Stimulated activated naive CD4-positive, alpha-beta T cell treated with Interleukin-2 at 50 U/mL for 16 hours (primary cell): ENCODE results near the gene OR9G1.
"Not testable (repeated sequence)": the region's sequence is repeated elsewhere in the genome, so short reads cannot be mapped to it uniquely, and the experiment has no call there.

ENCODE experiments used
- DNase-seq: peaks from one replicate; lab custom pipeline; 2025; lab: John Stamatoyannopoulos, UW

OR9G1 gene, protein sequence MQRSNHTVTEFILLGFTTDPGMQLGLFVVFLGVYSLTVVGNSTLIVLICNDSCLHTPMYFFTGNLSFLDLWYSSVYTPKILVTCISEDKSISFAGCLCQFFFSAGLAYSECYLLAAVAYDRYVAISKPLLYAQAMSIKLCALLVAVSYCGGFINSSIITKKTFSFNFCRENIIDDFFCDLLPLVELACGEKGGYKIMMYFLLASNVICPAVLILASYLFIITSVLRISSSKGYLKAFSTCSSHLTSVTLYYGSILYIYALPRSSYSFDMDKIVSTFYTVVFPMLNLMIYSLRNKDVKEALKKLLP

DNA sequence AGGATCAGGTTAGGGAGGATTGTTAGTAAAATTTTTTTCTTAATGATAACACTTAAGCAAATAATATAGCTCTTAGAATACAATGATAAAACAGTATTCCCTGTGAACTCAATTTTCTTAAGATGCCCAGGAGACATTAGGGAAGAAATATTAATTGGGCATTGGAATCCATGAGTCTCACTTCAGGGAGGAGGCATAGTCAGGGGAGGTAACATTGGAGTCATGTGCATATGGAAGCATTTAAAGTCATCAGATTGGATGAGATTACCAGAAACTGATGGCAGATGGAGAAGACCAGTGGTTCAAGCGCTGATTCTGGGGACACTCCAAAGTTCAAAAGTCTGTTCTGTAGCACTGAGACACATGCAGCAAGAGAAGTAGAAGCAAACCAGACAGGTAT lies at the start of gene OR9G1:
Gene OR9G1 (plus strand): TSS at position 301 of the 400 bp plus-strand sequence. CDS start 1,293 bp downstream, outside the sequence.
- DNase-seq = no peak

DNA sequence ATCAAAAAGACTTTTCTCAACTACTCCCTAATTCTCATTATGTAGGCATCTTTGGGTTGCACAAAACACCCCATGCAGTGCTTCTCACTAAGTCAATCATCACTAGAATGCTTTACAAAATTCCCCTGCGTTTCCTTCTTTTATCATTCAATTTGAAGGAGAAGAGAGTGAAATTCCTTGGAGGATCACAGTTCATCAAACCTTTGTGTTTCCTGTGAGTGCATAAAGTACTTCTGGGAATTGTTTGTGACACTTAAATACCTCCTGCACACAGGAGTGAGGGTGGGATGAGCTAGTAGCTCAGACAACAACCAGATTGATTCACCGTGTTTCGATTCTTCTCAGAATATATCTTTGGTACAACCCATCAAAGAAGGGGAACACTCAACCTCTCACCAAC lies 39.1 kb upstream of the OR9G1 start:
- DNase-seq = no peak

DNA sequence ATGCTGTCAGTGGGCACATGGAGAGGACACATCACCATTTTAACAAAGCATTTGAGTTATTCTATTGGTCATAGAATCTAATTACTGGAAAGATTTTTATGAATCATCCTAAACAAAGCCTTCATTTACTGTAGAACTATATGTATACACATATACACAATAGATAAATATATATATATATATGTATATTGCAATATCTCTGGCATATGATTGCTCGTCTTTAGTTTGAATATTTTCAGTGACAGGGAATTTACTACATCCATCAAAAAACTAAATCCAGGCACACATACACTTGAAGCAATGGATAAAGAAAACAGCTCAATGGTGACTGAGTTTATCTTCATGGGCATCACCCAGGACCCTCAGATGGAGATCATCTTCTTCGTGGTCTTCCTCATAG lies 35.5 kb upstream of the OR9G1 start, which contains the start of gene OR5AR1:
Gene OR5AR1 (plus strand): TSS at position 301 of the 400 bp plus-strand sequence. CDS start 0 bp downstream, at position 301.
- no peak for DNase-seq

DNA sequence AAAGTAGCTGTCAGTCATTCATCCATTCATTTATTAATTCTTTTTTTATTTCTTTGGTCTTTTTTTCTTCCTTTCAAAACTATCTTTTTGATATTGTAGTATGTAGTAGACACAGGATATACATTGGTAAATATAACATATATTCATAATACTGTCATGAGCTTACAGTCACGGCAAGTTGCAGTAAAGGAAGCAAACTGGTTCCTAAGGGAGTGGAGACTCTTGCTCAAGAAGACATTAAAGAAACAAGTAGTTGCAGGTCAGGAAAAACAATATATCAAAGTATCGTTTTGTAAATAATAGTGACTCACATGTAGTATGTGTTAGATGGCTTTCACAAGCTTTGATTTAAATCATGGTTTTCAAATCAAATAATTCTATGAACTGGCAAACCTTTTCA lies 27.9 kb upstream of the OR9G1 start:
- DNase-seq = no peak

DNA sequence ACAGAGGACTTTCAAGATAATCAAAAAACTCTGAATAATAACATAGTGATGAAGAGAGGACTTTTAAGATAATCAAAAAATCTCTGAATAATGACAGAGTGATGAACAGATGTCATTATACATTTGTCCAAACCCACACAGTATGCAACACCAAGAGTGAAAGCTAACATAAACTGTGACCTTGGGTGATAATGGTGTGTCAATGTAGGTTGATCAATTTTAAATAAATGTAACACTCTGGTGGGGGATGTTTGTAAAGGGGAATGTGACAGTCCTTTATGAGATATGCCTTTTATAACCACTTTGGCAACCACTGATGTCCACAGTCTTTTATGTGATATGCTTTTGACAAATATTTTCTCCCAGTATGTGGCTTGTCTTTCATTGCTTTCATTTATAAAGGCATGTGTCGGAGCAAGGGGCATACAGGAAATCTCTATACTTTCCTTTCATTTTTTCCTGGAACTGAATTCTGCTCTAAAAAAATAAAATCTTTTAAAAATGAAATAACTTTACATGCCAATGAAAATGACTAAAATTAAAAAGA lies 10.3 kb upstream of the OR9G1 start:
- no peak for DNase-seq

DNA sequence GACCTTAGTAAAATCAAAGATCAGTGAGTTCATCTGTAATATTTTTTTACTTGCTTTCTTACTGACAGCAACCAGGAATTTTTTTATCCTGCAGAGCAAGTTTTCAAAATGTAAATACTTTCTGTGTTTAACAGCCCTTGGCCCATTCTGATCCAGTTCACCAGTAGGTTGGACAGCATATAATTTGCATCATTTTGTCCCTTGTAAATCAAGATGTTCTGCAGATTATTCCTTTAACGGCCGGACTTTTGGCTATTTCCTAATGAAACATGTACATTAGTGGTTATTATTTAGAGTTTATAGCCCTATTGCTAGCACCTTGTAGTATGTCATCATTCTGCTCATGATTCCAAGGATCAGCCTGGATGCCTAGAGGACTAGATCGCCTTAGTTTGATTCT lies 7.7 kb upstream of the OR9G1 start:
- not testable (repeated sequence) for DNase-seq

DNA sequence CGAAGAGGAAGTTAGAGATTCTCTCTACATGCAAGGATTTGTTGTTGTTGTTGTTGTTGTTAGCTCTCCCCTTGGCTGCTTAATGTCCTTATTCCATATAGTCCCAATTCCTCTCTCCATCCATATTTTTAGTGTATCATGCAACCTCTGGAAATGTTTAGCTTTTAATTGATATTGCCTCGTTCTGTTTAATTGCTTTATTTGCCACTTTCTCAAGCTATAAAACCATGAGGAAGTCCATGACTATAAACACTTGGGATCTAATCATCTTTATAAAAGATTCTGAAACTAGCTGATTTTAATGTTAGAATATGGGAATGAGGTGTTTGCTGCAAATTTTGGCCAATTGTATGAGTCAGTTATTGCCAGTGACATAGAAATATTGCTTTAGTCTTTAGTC lies 5.5 kb upstream of the OR9G1 start:
- DNase-seq = no peak

DNA sequence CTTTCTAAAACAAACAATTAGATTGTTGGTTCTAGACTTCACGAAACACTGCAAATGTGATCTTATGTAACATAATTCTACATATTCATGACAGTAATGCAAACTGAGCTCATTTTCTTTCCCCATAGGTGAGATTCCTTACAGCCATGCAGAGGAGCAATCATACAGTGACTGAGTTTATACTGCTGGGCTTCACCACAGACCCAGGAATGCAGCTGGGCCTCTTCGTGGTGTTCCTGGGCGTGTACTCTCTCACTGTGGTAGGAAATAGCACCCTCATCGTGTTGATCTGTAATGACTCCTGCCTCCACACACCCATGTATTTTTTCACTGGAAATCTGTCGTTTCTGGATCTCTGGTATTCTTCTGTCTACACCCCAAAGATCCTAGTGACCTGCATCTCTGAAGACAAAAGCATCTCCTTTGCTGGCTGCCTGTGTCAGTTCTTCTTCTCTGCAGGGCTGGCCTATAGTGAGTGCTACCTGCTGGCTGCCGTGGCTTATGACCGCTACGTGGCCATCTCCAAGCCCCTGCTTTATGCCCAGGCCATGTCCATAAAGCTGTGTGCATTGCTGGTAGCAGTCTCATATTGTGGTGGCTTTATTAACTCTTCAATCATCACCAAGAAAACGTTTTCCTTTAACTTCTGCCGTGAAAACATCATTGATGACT lies 1.5 kb downstream of the OR9G1 start:
- no peak for DNase-seq

DNA sequence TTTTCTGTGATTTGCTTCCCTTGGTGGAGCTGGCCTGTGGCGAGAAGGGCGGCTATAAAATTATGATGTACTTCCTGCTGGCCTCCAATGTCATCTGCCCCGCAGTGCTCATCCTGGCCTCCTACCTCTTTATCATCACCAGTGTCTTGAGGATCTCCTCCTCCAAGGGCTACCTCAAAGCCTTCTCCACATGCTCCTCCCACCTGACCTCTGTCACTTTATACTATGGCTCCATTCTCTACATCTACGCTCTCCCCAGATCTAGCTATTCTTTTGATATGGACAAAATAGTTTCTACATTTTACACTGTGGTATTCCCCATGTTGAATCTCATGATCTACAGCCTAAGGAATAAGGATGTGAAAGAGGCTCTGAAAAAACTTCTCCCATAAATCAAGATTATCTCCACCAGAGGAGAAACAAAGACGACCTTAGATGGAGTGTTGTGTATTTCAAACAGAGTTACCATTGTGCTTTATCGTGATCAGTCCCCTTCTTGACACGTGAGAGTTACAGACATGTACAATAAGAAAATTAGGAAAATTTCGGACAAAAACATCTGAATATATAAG lies 2.1 kb downstream of the OR9G1 start:
- DNase-seq = no peak

DNA sequence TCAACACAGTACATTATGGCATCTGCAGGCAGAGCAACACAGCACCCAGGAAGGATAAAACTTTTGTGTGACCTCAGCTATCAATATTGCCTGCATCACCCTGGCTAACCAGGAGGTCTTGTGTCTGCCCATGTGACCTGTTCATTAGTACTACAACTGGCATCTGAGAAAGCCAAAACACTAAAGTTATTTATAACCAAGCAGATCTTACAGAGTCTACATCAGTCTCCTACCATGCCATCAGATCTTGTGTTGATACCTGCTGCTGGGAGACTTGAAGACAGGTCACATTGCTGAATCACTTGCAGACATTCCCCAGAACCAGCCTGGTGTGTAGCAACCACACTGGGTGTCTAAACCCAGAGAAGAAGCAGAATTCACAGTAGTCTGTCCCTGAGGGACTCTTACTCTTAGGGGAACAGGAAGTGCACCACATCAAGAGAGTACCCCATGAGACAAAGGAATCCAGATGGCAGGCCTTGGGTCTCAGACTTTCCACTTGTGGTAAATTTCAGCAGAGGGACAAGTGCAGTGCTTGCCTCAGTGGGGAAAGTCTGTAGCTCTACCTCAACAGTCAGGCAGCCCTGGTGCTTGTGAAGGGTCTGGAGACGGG lies 7.0 kb downstream of the OR9G1 start:
- no peak for DNase-seq

DNA sequence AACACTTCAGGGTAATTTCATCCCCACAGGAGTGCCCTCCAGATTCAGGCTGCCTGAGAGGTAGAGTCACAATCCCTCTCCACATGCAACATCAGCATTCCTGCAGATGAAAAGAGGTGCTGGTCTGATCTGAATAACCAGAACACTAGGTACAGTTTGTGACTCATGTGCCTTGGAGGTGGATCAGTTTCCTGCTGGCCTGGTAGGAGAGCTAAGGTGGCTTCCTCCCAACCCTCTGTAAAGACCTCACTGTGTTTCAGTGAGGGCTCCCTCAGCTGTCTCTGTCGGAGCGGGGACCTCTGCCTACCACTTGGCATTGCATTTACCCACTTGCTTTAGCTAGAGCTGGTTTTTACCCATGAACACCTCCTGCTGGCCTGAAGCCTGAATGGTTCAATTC lies 7.6 kb downstream of the OR9G1 start:
- DNase-seq = no peak

DNA sequence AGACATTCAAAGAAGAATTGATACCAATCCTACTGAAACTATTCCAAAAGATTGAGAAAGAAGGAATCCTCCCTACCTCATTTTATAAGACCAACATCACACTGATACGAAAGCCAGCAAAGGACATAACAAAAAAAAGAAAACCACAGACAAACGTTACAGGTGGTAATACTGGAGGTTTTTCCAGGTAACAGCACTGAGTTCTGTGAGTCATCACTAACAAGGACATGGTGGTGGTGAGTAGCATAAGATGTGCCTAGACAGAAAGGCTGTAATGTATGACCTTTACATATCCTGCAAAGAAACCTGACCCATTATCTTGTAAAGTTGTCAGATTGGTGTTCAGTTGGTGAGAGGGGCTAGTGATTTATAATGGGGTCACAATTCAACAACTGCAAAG lies 15.3 kb downstream of the OR9G1 start:
- DNase-seq = no peak

DNA sequence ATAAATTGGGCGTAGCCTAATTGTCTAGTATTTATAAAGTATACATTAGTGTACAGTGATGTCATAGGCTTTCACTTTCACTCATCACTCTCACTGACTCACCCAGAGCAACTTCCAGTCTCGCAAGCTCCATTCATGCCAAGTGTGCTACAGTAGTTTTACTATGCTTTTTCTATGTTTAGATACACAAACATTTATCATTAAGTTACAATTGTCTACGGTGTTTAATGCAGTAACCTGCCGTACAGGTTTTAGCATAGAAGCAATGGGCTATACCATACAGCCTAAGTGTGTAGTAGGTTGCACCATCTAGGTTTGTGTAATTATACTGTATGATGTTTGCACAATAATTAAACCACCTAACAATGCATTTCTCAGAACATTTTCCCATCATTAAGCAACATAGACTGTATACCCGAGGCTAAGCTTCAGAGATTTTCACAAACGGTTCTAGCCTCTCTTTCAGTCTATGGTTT lies 17.5 kb downstream of the OR9G1 start:
- DNase-seq = no peak

DNA sequence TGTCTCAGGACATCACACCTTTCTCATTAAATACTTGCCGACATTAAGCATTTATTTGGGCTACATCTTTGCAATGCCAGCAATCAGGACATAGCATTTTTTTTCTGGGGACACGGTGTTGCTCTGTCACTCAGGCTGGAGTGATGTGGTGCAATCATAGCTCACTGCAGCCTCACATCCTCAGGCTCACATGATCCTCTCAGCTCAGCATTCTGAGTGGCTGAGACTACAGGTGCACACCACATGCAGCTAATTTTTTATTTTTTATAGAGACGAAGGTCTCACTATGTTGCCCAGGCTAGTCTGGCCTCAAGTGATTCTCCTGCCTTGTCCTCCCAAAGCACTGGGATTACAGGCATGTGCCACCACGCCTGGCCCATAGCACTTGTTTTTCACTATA lies 21.6 kb downstream of the OR9G1 start:
- no peak for DNase-seq

DNA sequence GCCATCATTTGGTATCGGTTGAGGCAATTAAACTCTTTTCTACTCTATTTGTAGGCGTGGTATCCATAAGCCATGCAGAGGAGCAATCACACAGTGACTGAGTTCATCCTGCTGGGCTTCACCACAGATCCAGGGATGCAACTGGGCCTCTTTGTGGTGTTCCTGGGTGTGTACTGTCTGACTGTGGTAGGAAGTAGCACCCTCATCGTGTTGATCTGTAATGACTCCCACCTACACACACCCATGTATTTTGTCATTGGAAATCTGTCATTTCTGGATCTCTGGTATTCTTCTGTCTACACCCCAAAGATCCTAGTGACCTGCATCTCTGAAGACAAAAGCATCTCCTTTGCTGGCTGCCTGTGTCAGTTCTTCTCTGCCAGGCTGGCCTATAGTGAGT lies 41.2 kb downstream of the OR9G1 start:
- DNase-seq = no peak

DNA sequence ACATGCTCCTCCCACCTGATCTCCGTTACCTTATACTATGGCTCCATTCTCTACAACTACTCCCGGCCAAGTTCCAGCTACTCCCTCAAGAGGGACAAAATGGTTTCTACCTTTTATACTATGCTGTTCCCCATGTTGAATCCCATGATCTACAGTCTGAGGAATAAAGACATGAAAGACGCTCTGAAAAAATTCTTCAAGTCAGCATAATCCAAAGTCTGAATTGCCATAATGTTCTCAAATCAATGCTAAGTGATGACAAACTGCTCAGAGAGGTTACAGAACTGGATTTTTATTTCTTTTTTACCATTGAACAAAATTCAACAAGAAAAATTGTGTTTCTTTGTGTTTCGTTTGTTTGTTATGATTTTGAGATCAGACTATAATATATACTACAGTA lies 42.0 kb downstream of the OR9G1 start:
- no peak for DNase-seq

DNA sequence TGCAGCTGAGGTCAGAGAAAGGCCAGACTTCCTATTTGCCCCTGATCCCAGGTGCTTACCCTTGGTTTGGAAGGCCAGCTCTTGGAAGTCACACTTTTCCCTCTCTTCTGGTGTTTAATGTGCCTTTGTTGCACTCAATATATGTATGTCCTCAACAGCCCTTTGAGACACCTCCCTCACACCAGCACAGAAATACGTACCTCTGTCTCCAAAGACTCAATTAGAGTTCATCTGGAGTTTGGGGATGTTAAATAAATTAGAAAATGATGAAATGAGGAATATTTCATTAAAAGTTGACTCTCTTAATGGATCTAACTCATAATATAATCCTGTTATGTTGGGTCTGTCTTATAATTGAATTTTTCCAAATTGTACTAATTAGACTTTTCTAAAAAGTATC lies 49.7 kb downstream of the OR9G1 start, which contains the start of gene OR9G4:
Gene OR9G4 (minus strand): TSS at position 101 of the 400 bp plus-strand sequence. CDS start 4,931 bp downstream, outside the sequence.
- no peak for DNase-seq

DNA sequence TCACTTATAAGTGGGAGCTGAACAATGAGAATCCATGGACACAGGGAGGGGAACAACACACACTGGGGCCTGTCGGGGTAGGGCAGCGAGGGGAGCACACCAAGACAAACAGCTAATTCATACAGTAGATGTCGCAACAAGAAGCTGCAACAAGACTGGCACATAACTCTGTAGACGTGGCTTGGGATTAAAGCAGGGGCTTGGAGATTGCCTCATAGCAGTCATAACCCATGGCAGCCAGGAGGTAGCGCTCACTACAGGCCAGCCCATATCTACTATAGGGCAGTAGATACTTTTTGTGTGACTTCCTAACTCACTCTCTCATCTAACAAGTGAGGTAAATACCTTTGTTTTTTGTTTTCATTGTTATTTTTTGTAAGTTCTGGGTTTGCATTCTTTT lies 51.3 kb downstream of the OR9G1 start:
- DNase-seq = no peak

DNA sequence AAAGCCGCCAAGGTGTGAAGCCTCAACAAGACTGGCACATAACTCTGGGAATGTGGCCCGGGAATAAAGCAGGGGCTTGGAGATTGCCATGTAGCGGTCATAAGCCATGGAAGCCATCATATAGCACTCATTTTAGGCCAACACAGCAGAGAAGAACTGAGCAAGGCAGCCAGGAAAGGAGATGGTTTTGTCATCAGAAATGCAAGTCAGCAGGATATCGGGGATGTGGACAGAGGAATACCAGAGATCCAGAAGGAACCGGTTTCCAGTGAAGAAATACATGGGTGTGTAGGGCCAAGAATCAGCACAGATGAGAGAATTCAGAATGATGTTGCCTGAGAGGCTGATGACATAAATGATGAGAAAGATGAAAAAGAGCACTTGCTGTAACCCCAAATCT lies 52.6 kb downstream of the OR9G1 start:
- DNase-seq = no peak
